GM18873 (cell line): ENCODE results near the gene LCE2B.

ENCODE experiments used
- ATAC-seq: cut with Tn5 transposase; IDR thresholded peaks from one replicate; pipeline ENCODE4 v1.9.1; 2021; ENCODE audit warnings: mild to moderate bottlenecking, moderate library complexity, moderate number of reproducible peaks; ENCODE audit not compliant: unreplicated experiment, low FRiP score

LCE2B gene

DNA sequence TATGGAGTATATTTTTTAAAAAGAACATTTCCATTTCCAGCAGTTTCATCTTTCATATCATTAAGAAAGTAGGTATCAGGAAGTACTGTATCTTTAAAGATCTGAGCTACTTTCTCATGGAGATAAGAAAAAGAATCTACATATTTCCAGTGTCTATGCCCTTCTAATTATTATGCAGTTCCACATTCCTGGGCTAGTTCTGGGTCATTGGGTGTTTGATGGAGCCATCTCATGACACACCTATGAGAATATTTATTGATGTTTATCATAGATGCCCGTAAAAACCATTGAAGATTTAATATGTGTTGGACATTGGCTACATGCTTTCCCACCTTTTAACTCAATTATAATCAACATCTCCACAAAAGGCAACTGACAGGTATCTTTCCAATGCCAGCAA, 43.1 kb downstream of the LCE2B start:
- no peak for ATAC-seq

- no peak for ATAC-seq
Observed at GRCh38 chr1:152735648-152736047, 49.7 kb downstream of the LCE2B start.
